ENCODE data around the gene COL8A1. TPM values are rescaled to one million over a fixed set of nuclear protein-coding genes. Genes with fewer than 3 reads are reported as not detected.

The COL8A1 gene
- total RNA-seq, 2 donors from 2014 or later = not detected

GRCh38 chr3:99799422-99799821 lies 161.0 kb downstream of the COL8A1 start:
- H3K4me1 Mint-ChIP-seq = no peaks in the 10 kb centered on the region
- ATAC-seq = no peak

GRCh38 chr3:99803297-99803696 lies 164.9 kb downstream of the COL8A1 start:
- no peaks in the 10 kb centered on the region for H3K9me3 ChIP-seq (ENCODE audit: control insufficient read depth, low read length, poor library complexity, severe bottlenecking)
- Mint-ChIP-seq H3K27ac (no peak overlapping the region), H3K4me3 (no peak overlapping the region), H3K36me3 (ENCODE audit: low read depth) (peaks cover 10% of the 10 kb centered on the region), H3K4me1 (peaks cover 6% of the 10 kb centered on the region), H3K27me3 (peaks cover under 1% of the 10 kb centered on the region)
- DNase-seq (no peak), ATAC-seq (no peak)

More at GRCh38 chr3:99799422-99799821, 161.0 kb downstream of the COL8A1 start:
- no peaks in the 10 kb centered on the region for H3K9me3 ChIP-seq (ENCODE audit: control insufficient read depth, low read length, poor library complexity, severe bottlenecking)
- H3K27ac Mint-ChIP-seq = no peak overlapping the region
- peaks cover 5% of the 10 kb centered on the region for H3K36me3 Mint-ChIP-seq (ENCODE audit: low read depth)
- no peak for DNase-seq
- peaks cover 9% of the 10 kb centered on the region for H3K27me3 Mint-ChIP-seq
- H3K4me3 Mint-ChIP-seq = no peak overlapping the region

- no peaks in the 10 kb centered on the region for H3K9me3 ChIP-seq (ENCODE audit: control insufficient read depth, low read length, poor library complexity, severe bottlenecking)
- Mint-ChIP-seq H3K4me3 (no peak overlapping the region), H3K27me3 (no peaks in the 10 kb centered on the region), H3K27ac (no peak overlapping the region), H3K36me3 (ENCODE audit: low read depth) (peaks cover 10% of the 10 kb centered on the region), H3K4me1 (peaks cover 6% of the 10 kb centered on the region)
- no peak for ATAC-seq
- no peak for DNase-seq
These were observed 166.8 kb downstream of the COL8A1 start for GRCh38 chr3:99805160-99805559.

- ATAC-seq (peak; percentile 58), DNase-seq (peak in 1 of 3 donors; percentile 18)
- H3K4me3 Mint-ChIP-seq = no peak overlapping the region
- H3K27ac Mint-ChIP-seq = peak overlapping the region; percentile 65
- no peaks in the 10 kb centered on the region for H3K9me3 ChIP-seq (ENCODE audit: control insufficient read depth, low read length, poor library complexity, severe bottlenecking)
- peaks cover 11% of the 10 kb centered on the region for H3K4me1 Mint-ChIP-seq
- H3K36me3 Mint-ChIP-seq (ENCODE audit: low read depth) = peaks cover 5% of the 10 kb centered on the region
- no peaks in the 10 kb centered on the region for H3K27me3 Mint-ChIP-seq
These were observed 169.9 kb downstream of the COL8A1 start for GRCh38 chr3:99808163-99808794.

- DNase-seq (no peak), ATAC-seq (no peak)
- no peak overlapping the region for H3K4me3 Mint-ChIP-seq
- peaks cover 11% of the 10 kb centered on the region for H3K4me1 Mint-ChIP-seq
- H3K36me3 Mint-ChIP-seq (ENCODE audit: low read depth) = peaks cover 5% of the 10 kb centered on the region
- H3K27ac Mint-ChIP-seq = no peak overlapping the region
- H3K27me3 Mint-ChIP-seq = no peaks in the 10 kb centered on the region
- no peaks in the 10 kb centered on the region for H3K9me3 ChIP-seq (ENCODE audit: control insufficient read depth, low read length, poor library complexity, severe bottlenecking)
These were observed 171.2 kb downstream of the COL8A1 start for GRCh38 chr3:99809565-99809964.

- peaks cover 11% of the 10 kb centered on the region for H3K4me1 Mint-ChIP-seq
- no peaks in the 10 kb centered on the region for H3K9me3 ChIP-seq (ENCODE audit: control insufficient read depth, low read length, poor library complexity, severe bottlenecking)
- no peak overlapping the region for H3K4me3 Mint-ChIP-seq
- DNase-seq (no peak), ATAC-seq (no peak)
- H3K27ac Mint-ChIP-seq = no peak overlapping the region
- H3K27me3 Mint-ChIP-seq = no peaks in the 10 kb centered on the region
- H3K36me3 Mint-ChIP-seq (ENCODE audit: low read depth) = peaks cover 4% of the 10 kb centered on the region
These were observed 172.0 kb downstream of the COL8A1 start for GRCh38 chr3:99810403-99810802.

GRCh38 chr3:99817047-99817436 lies 178.6 kb downstream of the COL8A1 start:
- no peaks in the 10 kb centered on the region for H3K27me3 Mint-ChIP-seq
- no peak for DNase-seq
- H3K9me3 ChIP-seq (ENCODE audit: control insufficient read depth, low read length, poor library complexity, severe bottlenecking) = no peaks in the 10 kb centered on the region
- peak overlapping the region; percentile 96 for H3K4me3 Mint-ChIP-seq
- H3K36me3 Mint-ChIP-seq (ENCODE audit: low read depth) = peaks cover 2% of the 10 kb centered on the region
- no peak for ATAC-seq
- peaks cover 30% of the 10 kb centered on the region for H3K4me1 Mint-ChIP-seq
- H3K27ac Mint-ChIP-seq = peak overlapping the region; percentile 100

GRCh38 chr3:99817437-99818240 lies 179.2 kb downstream of the COL8A1 start, which contains the start of gene CMSS1:
Gene CMSS1 (plus strand): TSS chr3:99817862.
- H3K4me1 Mint-ChIP-seq = peaks cover 25% of the 10 kb centered on the region
- ATAC-seq = peak; percentile 92
- peak within 1 kb of the TSS; percentile 100 for H3K27ac Mint-ChIP-seq
- peak; percentile 87 to 97 (median 90) for DNase-seq
- no peaks in the 10 kb centered on the region for H3K9me3 ChIP-seq (ENCODE audit: control insufficient read depth, low read length, poor library complexity, severe bottlenecking)
- H3K36me3 Mint-ChIP-seq (ENCODE audit: low read depth) = peaks cover 2% of the 10 kb centered on the region
- H3K4me3 Mint-ChIP-seq = peak within 1 kb of the TSS; percentile 96
- H3K27me3 Mint-ChIP-seq = no peaks in the 10 kb centered on the region

GRCh38 chr3:99818818-99819217 lies 180.4 kb downstream of the COL8A1 start:
- no peak for ATAC-seq
- H3K9me3 ChIP-seq (ENCODE audit: control insufficient read depth, low read length, poor library complexity, severe bottlenecking) = no peaks in the 10 kb centered on the region
- DNase-seq = no peak
- no peaks in the 10 kb centered on the region for H3K27me3 Mint-ChIP-seq
- H3K4me3 Mint-ChIP-seq = peak overlapping the region; percentile 96
- peaks cover 2% of the 10 kb centered on the region for H3K36me3 Mint-ChIP-seq (ENCODE audit: low read depth)
- peaks cover 31% of the 10 kb centered on the region for H3K4me1 Mint-ChIP-seq
- peak overlapping the region; percentile 100 for H3K27ac Mint-ChIP-seq

GRCh38 chr3:99823723-99824711 lies 185.6 kb downstream of the COL8A1 start:
- no peaks in the 10 kb centered on the region for H3K9me3 ChIP-seq (ENCODE audit: control insufficient read depth, low read length, poor library complexity, severe bottlenecking)
- H3K27me3 Mint-ChIP-seq = no peaks in the 10 kb centered on the region
- H3K36me3 Mint-ChIP-seq (ENCODE audit: low read depth) = no peaks in the 10 kb centered on the region
- no peak for ATAC-seq
- no peak overlapping the region for H3K4me3 Mint-ChIP-seq
- H3K4me1 Mint-ChIP-seq = peaks cover 21% of the 10 kb centered on the region
- DNase-seq = no peak
- H3K27ac Mint-ChIP-seq = peak overlapping the region; percentile 90

- ATAC-seq = no peak
These were observed 186.7 kb downstream of the COL8A1 start for GRCh38 chr3:99825004-99825640.

GRCh38 chr3:99829844-99830243 lies 191.4 kb downstream of the COL8A1 start:
- no peak for DNase-seq
- Mint-ChIP-seq H3K4me3 (no peak overlapping the region), H3K4me1 (peaks cover 13% of the 10 kb centered on the region), H3K27ac (no peak overlapping the region), H3K27me3 (no peaks in the 10 kb centered on the region), H3K36me3 (ENCODE audit: low read depth) (no peaks in the 10 kb centered on the region)
- no peaks in the 10 kb centered on the region for H3K9me3 ChIP-seq (ENCODE audit: control insufficient read depth, low read length, poor library complexity, severe bottlenecking)
- ATAC-seq = no peak

More at GRCh38 chr3:99825004-99825640, 186.7 kb downstream of the COL8A1 start:
- no peak for DNase-seq
- Mint-ChIP-seq H3K4me1 (peaks cover 22% of the 10 kb centered on the region), H3K27ac (peak overlapping the region; percentile 49), H3K36me3 (ENCODE audit: low read depth) (no peaks in the 10 kb centered on the region), H3K4me3 (no peak overlapping the region), H3K27me3 (no peaks in the 10 kb centered on the region)
- no peaks in the 10 kb centered on the region for H3K9me3 ChIP-seq (ENCODE audit: control insufficient read depth, low read length, poor library complexity, severe bottlenecking)
